Fibroblast of lung (primary cell): Measurements from ENCODE around the gene CBFA2T2.

ENCODE experiments used
- CTCF ChIP-seq, 2 donors: IDR thresholded peaks in 1 of 2; conservative IDR thresholded peaks in 1 of 2; 1 replicate in 1 of 2; 2 replicates in 1 of 2; pipeline ENCODE4 v1.5.1; 2011 to 2012; ENCODE audit warnings: low read length in 2 of 2, control low read depth in 1 of 2, inconsistent platforms in 1 of 2, low read depth in 1 of 2, mild to moderate bottlenecking in 1 of 2
- EZH2 ChIP-seq: IDR thresholded peaks from 2 replicates; pipeline ENCODE4 v1.5.1; 2012; ENCODE audit warnings: low read length, control low read depth, mild to moderate bottlenecking; ENCODE audit errors: missing control alignments

GRCh38 chr20:33459599-33459998, 30.3 kb upstream of the CBFA2T2 start:
- TF ChIP-seq CTCF (conservative IDR thresholded peaks at IDR 0.05 in 1 of 2, IDR thresholded peaks at IDR 0.05 in 1 of 2; ENCODE audit: low read depth in 1 of 2, low read length in 2 of 2) (no peak), EZH2 (no peak)
